Measurements from ENCODE around the gene CAMKK2. TPM values are rescaled to one million over a fixed set of nuclear protein-coding genes. Genes with fewer than 3 reads are reported as not detected.

The CAMKK2 gene
- total and polyA plus RNA-seq, 2 of the 4 experiments (the other 2 are of a cell fraction) = 15.2 to 24.7 TPM

- no peak overlapping the region for H3K4me3 ChIP-seq (ENCODE audit: insufficient read depth, low read depth, low read length)
- H4K5ac ChIP-seq (ENCODE audit: low read depth, low read length) = no peak overlapping the region
- H2AK9ac ChIP-seq (replicated peaks; ENCODE audit: low read depth, low read length, poor library complexity) = no peak overlapping the region
- no peak overlapping the region for H4K8ac ChIP-seq (ENCODE audit: low read depth in 2 of 2, low read length in 2 of 2)
- H3K9me3 ChIP-seq (ENCODE audit: control insufficient read depth, insufficient read depth, low read length) = no peaks in the 10 kb centered on the region
- H3K27me3 ChIP-seq (ENCODE audit: control insufficient read depth, insufficient read depth, low read length) = no peaks in the 10 kb centered on the region
- no peak overlapping the region for H4K91ac ChIP-seq (ENCODE audit: insufficient read depth, low read depth, low read length)
- dilution Hi-C loops (cut with HindIII; ENCODE audit: low sequenced_read_pairs, unreplicated experiment) (no loop called here), intact Hi-C loops (cut with micrococcal nuclease) (no loop called here), in situ Hi-C loops (cut with MboI; ENCODE audit: low sequenced_read_pairs) (no loop called here)
- 100% methylated on average over 2 of the region's 14 CpGs; no CpG with 5 or more reads in 1 of the 2 experiments for WGBS, 2 experiments (ENCODE audit: extremely low coverage in 2 of 2, insufficient read length in 1 of 2)
- no peak overlapping the region for H3K4me2 ChIP-seq (ENCODE audit: low read depth, low read length)
- H3K9ac ChIP-seq (ENCODE audit: low read depth, low read length) = no peak overlapping the region
- H3K18ac ChIP-seq (ENCODE audit: low read depth, low read length) = no peak overlapping the region
- no peak overlapping the region for H2AFZ ChIP-seq (replicated peaks; ENCODE audit: low read length, poor library complexity)
- DNase-seq = no peak
- POLR2A ChIA-PET (ENCODE audit: unreplicated experiment) = no interaction called here
- H3K14ac ChIP-seq (replicated peaks; ENCODE audit: low read depth, low read length) = no peak overlapping the region
- H3K4ac ChIP-seq (ENCODE audit: low read depth, low read length) = no peak overlapping the region
- H2BK15ac ChIP-seq (ENCODE audit: low read depth, low read length) = no peak overlapping the region
- no peak overlapping the region for H3K56ac ChIP-seq (ENCODE audit: extremely low read depth, insufficient read depth, low read length)
- no peak for TF ChIP-seq CEBPB (IDR thresholded peaks at IDR 0.05; ENCODE audit: low read depth, low read length)
- no peak for TF ChIP-seq RCOR1 (IDR thresholded peaks at IDR 0.05; ENCODE audit: insufficient replicate concordance, low read length)
- TF ChIP-seq MAFK (IDR thresholded peaks at IDR 0.05; ENCODE audit: low read depth, low read length) = no peak
- TF ChIP-seq SMC3 (IDR thresholded peaks at IDR 0.05; ENCODE audit: low read depth, low read length) = no peak
- TF ChIP-seq CTCF (conservative IDR thresholded peaks at IDR 0.05; ENCODE audit: low read depth, low read length) = no peak
- no peak for TF ChIP-seq RFX5 (IDR thresholded peaks at IDR 0.05; ENCODE audit: low read depth, low read length)
- no peak for TF ChIP-seq BHLHE40 (IDR thresholded peaks at IDR 0.05; ENCODE audit: low read depth, low read length)
- TF ChIP-seq MXI1 (IDR thresholded peaks at IDR 0.05; ENCODE audit: borderline replicate concordance, low read depth, low read length) = no peak
- no peak for TF ChIP-seq CHD1 (IDR thresholded peaks at IDR 0.05; ENCODE audit: low read depth, low read length)
- no peak for TF ChIP-seq ELK1 (IDR thresholded peaks at IDR 0.05; ENCODE audit: borderline replicate concordance, low read depth, low read length)
- TF ChIP-seq RAD21 (IDR thresholded peaks at IDR 0.05; ENCODE audit: low read length) = no peak
- no peak for TF ChIP-seq MAZ (IDR thresholded peaks at IDR 0.05; ENCODE audit: borderline replicate concordance, low read depth, low read length)
- TF ChIP-seq FOS (IDR thresholded peaks at IDR 0.05; ENCODE audit: low read depth, low read length) = no peak
- no peak for TF ChIP-seq USF2 (IDR thresholded peaks at IDR 0.05; ENCODE audit: low read depth, low read length)
- TF ChIP-seq NFE2L2 (IDR thresholded peaks at IDR 0.05; ENCODE audit: low read depth, low read length) = no peak
- no peak for TF ChIP-seq POLR2A (IDR thresholded peaks at IDR 0.05; ENCODE audit: low read depth, low read length)
- no peak for ATAC-seq (ENCODE audit: low read depth)
- no peaks in the 10 kb centered on the region; a peak in 1 of 4 replicates for H3K79me1 ChIP-seq (ENCODE audit: low read depth in 1 of 2, low read length in 2 of 2)
- H3K23ac ChIP-seq (ENCODE audit: low read depth, low read length) = no peak overlapping the region
- H3K4me1 ChIP-seq (ENCODE audit: control insufficient read depth, insufficient read depth, low read length) = no peaks in the 10 kb centered on the region; the same call in 1 of the 2 replicates
- no peak overlapping the region for H2BK20ac ChIP-seq (ENCODE audit: low read depth, low read length)
- H2AK5ac ChIP-seq (ENCODE audit: low read depth, low read length) = no peak overlapping the region
- no peak overlapping the region for H2BK120ac ChIP-seq (ENCODE audit: low read depth, low read length)
- CTCF ChIA-PET = no interaction called here
- H4K20me1 ChIP-seq (ENCODE audit: insufficient read depth, low read length) = peaks cover 3% of the 10 kb centered on the region; the same call in 1 of the 2 replicates
- peaks cover 48% of the 10 kb centered on the region for H3K36me3 ChIP-seq (ENCODE audit: control insufficient read depth, insufficient read depth, low read length)
- no TSS peak for BruUV-seq (replicated peaks)
- H3K27ac ChIP-seq (ENCODE audit: insufficient read depth, low read length) = no peak overlapping the region
- no peak overlapping the region for H2BK5ac ChIP-seq (ENCODE audit: low read depth, low read length, poor library complexity, severe bottlenecking)
- no peaks in the 10 kb centered on the region; the same call in 1 of the 2 replicates for H3K9me1 ChIP-seq (ENCODE audit: insufficient read depth, low read length)
These were observed 51.5 kb downstream of the CAMKK2 start for GRCh38 chr12:121245031-121245430.
